ENCODE results near the gene FBXL22. TPM values are rescaled to one million over a fixed set of nuclear protein-coding genes. Genes with fewer than 3 reads are reported as not detected.

Gene FBXL22
- total and polyA plus RNA-seq, 2 of the 8 experiments (the other 6 are each of a cell fraction or from before 2014, with no cell fraction given) = 0.09 to 0.47 TPM

GRCh38 chr15:63610209-63610841 is 13.1 kb downstream of the FBXL22 start (continued):
- TF ChIP-seq ATF3 (IDR thresholded peaks at IDR 0.05; ENCODE audit: insufficient read depth, low read depth, low read length) = no peak

Measured in H1 (cell line).